ENCODE results near the gene PVRIG. TPM values are rescaled to one million over a fixed set of nuclear protein-coding genes. Genes with fewer than 3 reads are reported as not detected.

PVRIG gene
- total and polyA plus RNA-seq, 2 of the 8 experiments (the other 6 are each of a cell fraction or from before 2014, with no cell fraction given) = 0.15 TPM; not detected in 1

GRCh38 chr7:100204454-100204853, 15.3 kb upstream of the PVRIG start:
- H3K79me1 ChIP-seq (ENCODE audit: low read depth, low read length) = no peaks in the 10 kb centered on the region
- no peak overlapping the region for H3K14ac ChIP-seq (ENCODE audit: insufficient read length)
- no peak overlapping the region for H2AFZ ChIP-seq (ENCODE audit: low read length)
- ChIA-PET CTCF (ENCODE audit: partially characterized antibody) (interaction anchor here (0.6 to 3.4 kb wide), 7 partner anchors 11 to 73 kb away, joined by 3 to 36 read pairs (median 3); no protein-coding TSS in a partner anchor), POLR2A (ENCODE audit: partially characterized antibody) (interaction anchor here (0.7 to 1.6 kb wide), 5 partner anchors 10 to 37 kb away, joined by 3 to 4 read pairs (median 3); partner anchors contain the start of gene GAL3ST4)
- H3K4me1 ChIP-seq (replicated peaks in 1 of 4; ENCODE audit: control insufficient read depth in 3 of 4, insufficient read depth in 4 of 4, low read length in 3 of 4) = peaks cover 0 to 9% (median 3%) of the 10 kb centered on the region in 4 experiments; a peak in 3 of 7 replicates
- no peak overlapping the region for H4K91ac ChIP-seq (replicated peaks; ENCODE audit: insufficient read length, low read length)
- DNase-seq (ENCODE audit: low read depth in 1 of 2, low spot score in 2 of 2) = no peak
- H2BK5ac ChIP-seq (ENCODE audit: low read depth, low read length) = no peak overlapping the region
- H3K18ac ChIP-seq (ENCODE audit: extremely low read depth, low read length) = no peak overlapping the region
- H3K4ac ChIP-seq (replicated peaks; ENCODE audit: insufficient read length, low read depth, low read length) = no peak overlapping the region
- no peak overlapping the region for H3K23ac ChIP-seq (ENCODE audit: insufficient read length)
- H2BK15ac ChIP-seq (ENCODE audit: low read length) = no peak overlapping the region
- no peak overlapping the region for H2BK12ac ChIP-seq (ENCODE audit: low read depth, low read length)
- H3K27ac ChIP-seq (ENCODE audit: low read depth, low read length) = no peak overlapping the region
- no peak overlapping the region for H2BK20ac ChIP-seq (ENCODE audit: low read length)
- no peak overlapping the region for H3K56ac ChIP-seq (replicated peaks; ENCODE audit: insufficient read length, low read depth, low read length)
- no peak overlapping the region for H2BK120ac ChIP-seq (replicated peaks; ENCODE audit: low read depth, low read length)
- H3K9me3 ChIP-seq (ENCODE audit: insufficient read depth in 2 of 2, low read depth in 1 of 2, low read length in 1 of 2) = no peaks in the 10 kb centered on the region
- 89% methylated on average over 9 of the region's 9 CpGs; no CpG with 5 or more reads in 1 of the 2 experiments for WGBS, 2 experiments (ENCODE audit: extremely low coverage in 1 of 2, insufficient coverage in 1 of 2, insufficient read length in 1 of 2, insufficient replicate concordance in 2 of 2, low coverage in 1 of 2, low lambda C conversion rate in 2 of 2, missing lambda C conversion rate in 1 of 2)
- H3K4me2 ChIP-seq (ENCODE audit: insufficient read depth in 1 of 2, low read depth in 2 of 2, low read length in 2 of 2) = no peak overlapping the region
- no peaks in the 10 kb centered on the region for H3K36me3 ChIP-seq (ENCODE audit: control insufficient read depth in 2 of 4, insufficient read depth in 4 of 4, low read length in 3 of 4)
- H4K5ac ChIP-seq (ENCODE audit: insufficient read length, low read depth, low read length) = no peak overlapping the region
- FAIRE-seq = no peak
- no peak overlapping the region; the same call in 1 of the 2 replicates for H4K8ac ChIP-seq (ENCODE audit: extremely low read depth, insufficient read depth, low read length)
- peak overlapping the region; percentile 71; the same call in 1 of the 2 replicates for H2AK5ac ChIP-seq (ENCODE audit: low read depth, low read length)
- H3K4me3 ChIP-seq (ENCODE audit: extremely low read depth in 1 of 4, insufficient read depth in 2 of 4, low read depth in 3 of 4, low read length in 4 of 4) = no peak overlapping the region
- H3K27me3 ChIP-seq (replicated peaks in 1 of 4; ENCODE audit: control insufficient read depth in 3 of 4, extremely low read depth in 1 of 4, insufficient read depth in 3 of 4, low read length in 3 of 4) = peaks cover 0 to 5% (median 2%) of the 10 kb centered on the region in 4 experiments; a peak in 4 of 7 replicates
- TF ChIP-seq EZH2 (IDR thresholded peaks at IDR 0.05; ENCODE audit: low read depth, low read length, severe bottlenecking) (no peak), E2F6 (IDR thresholded peaks at IDR 0.05) (no peak), HDAC6 (IDR thresholded peaks at IDR 0.05; ENCODE audit: low read depth, low read length) (no peak), POU5F1 (IDR thresholded peaks at IDR 0.05; ENCODE audit: low read depth, low read length) (no peak)
- 0 out of 2 replicates have a peak, but pooled peaks cover 1% of the 10 kb centered on the region for H3K23me2 ChIP-seq (ENCODE audit: low read depth, low read length)
- H3K79me2 ChIP-seq (ENCODE audit: control insufficient read depth in 1 of 2, insufficient read depth in 2 of 2, low read length in 2 of 2) = no peaks in the 10 kb centered on the region
- H3K9ac ChIP-seq (replicated peaks in 1 of 4; ENCODE audit: extremely low read depth in 1 of 4, low read depth in 3 of 4, low read length in 3 of 4) = no peak overlapping the region
- H4K20me1 ChIP-seq (replicated peaks in 1 of 2; ENCODE audit: control insufficient read depth in 1 of 2, insufficient read depth in 2 of 2, low read length in 2 of 2) = no peaks in the 10 kb centered on the region
